Peyer's patch (tissue), 4 donors: Measurements from ENCODE around the gene RBM4. TPM values are rescaled to one million over a fixed set of nuclear protein-coding genes. Genes with fewer than 3 reads are reported as not detected.

Experiments used
- DNase-seq, 3 donors: peaks; one replicate each; pipeline ENCODE4 v3.0.0-alpha.2; 2017 to 2019
- H3K27ac ChIP-seq, 4 donors: fragments of 200-600 bp; sonication (generic); one replicate each; pipeline ENCODE4 v1.5.1; 2016 to 2019
- H3K27me3 ChIP-seq, 2 donors: fragments of 200-600 bp; sonication (generic); one replicate each; pipeline ENCODE4 v1.5.1; 2019
- H3K36me3 ChIP-seq, 3 donors: fragments of 200-600 bp; sonication (generic); one replicate each; pipeline ENCODE4 v1.5.1; 2016 to 2019
- H3K4me1 ChIP-seq, 4 donors: fragments of 200-600 bp; sonication (generic); one replicate each; pipeline ENCODE4 v1.5.1; 2016 to 2019
- H3K4me3 ChIP-seq, 4 donors: fragments of 200-600 bp; sonication (generic); 1 replicate in 3 of 4; 2 replicates in 1 of 4; pipeline ENCODE4 v1.5.1; 2016 to 2019; ENCODE audit warnings: mild to moderate bottlenecking in 1 of 4
- H3K9me3 ChIP-seq, 4 donors: fragments of 200-600 bp; sonication (generic); one replicate each; pipeline ENCODE4 v1.5.1; 2016 to 2019; ENCODE audit warnings: mild to moderate bottlenecking in 1 of 4
- POLR2A ChIP-seq, 2 donors: fragments of 450-650 bp; IDR thresholded peaks; one replicate each; pipeline ENCODE4 v1.5.1; 2017; ENCODE audit warnings: antibody characterized with exemption in 2 of 2, mild to moderate bottlenecking in 2 of 2, moderate library complexity in 2 of 2
- total RNA-seq, 4 donors: library from RNA; depleted of rRNA; stranded (reverse); fragments of >200 nt; gene quantifications; one replicate each; pipeline ENCODE4 v1.1.0, GENCODE V29; 2016
- TF ChIP-seq, protein P1 (sequence below), 6 experiments: fragments of 450-650 bp in 4 of 6; fragments of 200-600 bp in 2 of 6; sonication (generic) in 1 of 6; IDR thresholded peaks; one replicate each; pipeline ENCODE4 v1.5.1; 2017 to 2019; ENCODE audit warnings: antibody characterized with exemption in 6 of 6, mild to moderate bottlenecking in 3 of 6, moderate library complexity in 1 of 6

The RBM4 gene
- total RNA-seq, 4 donors from 2014 or later, result 64.6 to 90.8 (median 75.3) TPM

DNA sequence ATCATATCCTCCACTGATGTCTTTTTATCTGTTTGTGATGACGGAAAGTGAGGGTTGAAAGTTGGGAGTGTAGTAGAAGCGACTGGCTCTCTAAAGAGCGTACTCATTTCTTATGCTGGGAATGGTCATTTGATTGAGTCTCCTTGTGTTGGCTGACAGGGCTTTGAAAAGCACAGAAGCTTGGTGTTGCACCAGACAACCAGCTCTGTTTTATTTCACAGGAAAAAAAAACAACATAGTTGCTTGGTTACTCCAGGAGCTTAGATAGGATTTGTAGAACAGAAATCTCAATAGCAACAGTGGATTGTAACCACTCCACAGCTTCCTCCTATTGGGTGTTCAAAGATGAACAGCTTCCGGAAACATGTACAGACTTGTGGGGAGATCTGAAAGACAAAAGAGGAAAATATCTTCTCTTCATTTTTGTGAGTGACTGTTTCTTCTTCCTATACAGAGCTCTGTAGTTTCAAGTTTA lies 19.4 kb upstream of the RBM4 start:
- TF ChIP-seq POLR2A (IDR thresholded peaks at IDR 0.05), result no peak
- TF ChIP-seq, protein P1, sequence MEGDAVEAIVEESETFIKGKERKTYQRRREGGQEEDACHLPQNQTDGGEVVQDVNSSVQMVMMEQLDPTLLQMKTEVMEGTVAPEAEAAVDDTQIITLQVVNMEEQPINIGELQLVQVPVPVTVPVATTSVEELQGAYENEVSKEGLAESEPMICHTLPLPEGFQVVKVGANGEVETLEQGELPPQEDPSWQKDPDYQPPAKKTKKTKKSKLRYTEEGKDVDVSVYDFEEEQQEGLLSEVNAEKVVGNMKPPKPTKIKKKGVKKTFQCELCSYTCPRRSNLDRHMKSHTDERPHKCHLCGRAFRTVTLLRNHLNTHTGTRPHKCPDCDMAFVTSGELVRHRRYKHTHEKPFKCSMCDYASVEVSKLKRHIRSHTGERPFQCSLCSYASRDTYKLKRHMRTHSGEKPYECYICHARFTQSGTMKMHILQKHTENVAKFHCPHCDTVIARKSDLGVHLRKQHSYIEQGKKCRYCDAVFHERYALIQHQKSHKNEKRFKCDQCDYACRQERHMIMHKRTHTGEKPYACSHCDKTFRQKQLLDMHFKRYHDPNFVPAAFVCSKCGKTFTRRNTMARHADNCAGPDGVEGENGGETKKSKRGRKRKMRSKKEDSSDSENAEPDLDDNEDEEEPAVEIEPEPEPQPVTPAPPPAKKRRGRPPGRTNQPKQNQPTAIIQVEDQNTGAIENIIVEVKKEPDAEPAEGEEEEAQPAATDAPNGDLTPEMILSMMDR (IDR thresholded peaks at IDR 0.05), result no peak
- no peaks in the 10 kb centered on the region for H3K27me3 ChIP-seq
- H3K9me3 ChIP-seq, result no peaks in the 10 kb centered on the region
- H3K36me3 ChIP-seq, result peaks cover 0 to 14% (median 0%) of the 10 kb centered on the region in 3 donors
- peak overlapping the region; percentile 41 to 99 (median 74) for H3K27ac ChIP-seq
- DNase-seq, result no peak
- H3K4me1 ChIP-seq, result peaks cover 0 to 53% (median 25%) of the 10 kb centered on the region in 4 donors
- H3K4me3 ChIP-seq, result peak overlapping the region; percentile 85 to 98 (median 92)

DNA sequence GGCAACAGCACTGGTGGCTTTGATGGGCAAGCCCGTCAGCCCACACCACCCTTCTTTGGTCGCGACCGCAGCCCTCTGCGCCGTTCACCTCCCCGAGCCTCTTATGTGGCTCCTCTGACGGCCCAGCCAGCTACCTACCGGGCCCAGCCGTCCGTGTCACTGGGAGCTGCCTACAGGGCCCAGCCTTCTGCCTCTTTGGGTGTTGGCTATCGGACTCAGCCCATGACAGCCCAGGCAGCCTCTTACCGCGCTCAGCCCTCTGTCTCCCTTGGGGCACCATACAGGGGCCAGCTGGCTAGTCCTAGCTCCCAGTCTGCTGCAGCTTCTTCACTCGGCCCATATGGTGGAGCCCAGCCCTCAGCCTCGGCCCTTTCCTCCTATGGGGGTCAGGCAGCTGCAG lies 14.1 kb upstream of the RBM4 start:
- H3K27ac ChIP-seq, result peak overlapping the region in 1 of 4 donors; percentile 97
- H3K36me3 ChIP-seq, result peaks cover 0 to 67% (median 0%) of the 10 kb centered on the region in 3 donors
- peaks cover 0 to 45% (median 15%) of the 10 kb centered on the region in 4 donors for H3K4me1 ChIP-seq
- DNase-seq, result no peak
- H3K9me3 ChIP-seq, result no peaks in the 10 kb centered on the region
- TF ChIP-seq, protein P1 (IDR thresholded peaks at IDR 0.05), result no peak
- TF ChIP-seq POLR2A (IDR thresholded peaks at IDR 0.05), result no peak
- H3K27me3 ChIP-seq, result no peaks in the 10 kb centered on the region
- no peak overlapping the region for H3K4me3 ChIP-seq

DNA sequence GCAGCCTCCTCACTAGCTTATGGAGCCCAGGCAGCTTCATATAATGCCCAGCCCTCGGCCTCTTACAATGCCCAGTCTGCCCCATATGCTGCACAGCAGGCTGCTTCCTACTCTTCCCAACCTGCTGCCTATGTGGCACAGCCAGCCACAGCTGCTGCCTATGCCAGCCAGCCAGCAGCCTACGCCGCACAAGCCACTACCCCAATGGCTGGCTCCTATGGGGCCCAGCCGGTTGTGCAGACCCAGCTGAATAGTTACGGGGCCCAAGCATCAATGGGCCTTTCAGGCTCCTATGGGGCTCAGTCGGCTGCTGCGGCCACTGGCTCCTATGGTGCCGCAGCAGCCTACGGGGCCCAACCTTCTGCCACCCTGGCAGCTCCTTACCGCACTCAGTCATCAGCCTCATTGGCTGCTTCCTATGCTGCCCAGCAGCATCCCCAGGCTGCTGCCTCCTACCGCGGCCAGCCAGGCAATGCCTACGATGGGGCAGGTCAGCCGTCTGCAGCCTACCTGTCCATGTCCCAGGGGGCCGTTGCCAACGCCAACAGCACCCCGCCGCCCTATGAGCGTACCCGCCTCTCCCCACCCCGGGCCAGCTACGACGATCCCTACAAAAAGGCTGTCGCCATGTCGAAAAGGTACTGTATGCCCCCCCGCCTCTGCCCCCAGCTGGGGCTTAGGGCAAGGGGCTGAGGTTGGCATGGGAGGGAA lies 13.3 kb upstream of the RBM4 start:
- no peak overlapping the region for H3K27ac ChIP-seq
- no peaks in the 10 kb centered on the region for H3K9me3 ChIP-seq
- peaks cover 0 to 74% (median 0%) of the 10 kb centered on the region in 3 donors for H3K36me3 ChIP-seq
- no peaks in the 10 kb centered on the region for H3K27me3 ChIP-seq
- no peak overlapping the region for H3K4me3 ChIP-seq
- TF ChIP-seq, protein P1 (IDR thresholded peaks at IDR 0.05), result no peak
- no peak for TF ChIP-seq POLR2A (IDR thresholded peaks at IDR 0.05)
- peaks cover 0 to 40% (median 9%) of the 10 kb centered on the region in 4 donors for H3K4me1 ChIP-seq
- no peak for DNase-seq

DNA sequence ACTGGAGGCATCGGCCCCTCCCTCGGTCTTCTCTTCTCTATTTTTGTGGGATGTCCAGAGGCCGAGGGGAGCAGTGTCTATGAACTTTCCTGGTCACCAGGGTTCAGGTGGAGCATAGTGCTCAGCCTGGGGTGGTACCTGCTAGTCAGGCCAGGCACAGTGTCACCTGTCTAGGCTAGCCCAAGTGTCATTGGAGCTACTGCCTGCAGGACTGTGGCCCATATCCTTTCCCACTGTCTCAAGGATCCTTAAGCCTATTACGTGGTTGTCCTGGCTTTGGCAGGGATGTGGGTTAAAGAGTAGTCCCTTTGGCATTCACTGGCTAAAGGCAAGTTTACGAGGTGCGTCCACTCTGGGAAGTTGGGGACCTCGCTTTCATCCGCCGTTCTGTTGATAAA lies 12.8 kb upstream of the RBM4 start:
- Histone ChIP-seq H3K36me3 (peaks cover 0 to 78% (median 0%) of the 10 kb centered on the region in 3 donors), H3K27me3 (no peaks in the 10 kb centered on the region), H3K9me3 (no peaks in the 10 kb centered on the region), H3K27ac (no peak overlapping the region), H3K4me3 (no peak overlapping the region), H3K4me1 (peaks cover 0 to 34% (median 7%) of the 10 kb centered on the region in 4 donors)
- no peak for DNase-seq
- TF ChIP-seq, protein P1 (IDR thresholded peaks at IDR 0.05), result no peak
- no peak for TF ChIP-seq POLR2A (IDR thresholded peaks at IDR 0.05)

DNA sequence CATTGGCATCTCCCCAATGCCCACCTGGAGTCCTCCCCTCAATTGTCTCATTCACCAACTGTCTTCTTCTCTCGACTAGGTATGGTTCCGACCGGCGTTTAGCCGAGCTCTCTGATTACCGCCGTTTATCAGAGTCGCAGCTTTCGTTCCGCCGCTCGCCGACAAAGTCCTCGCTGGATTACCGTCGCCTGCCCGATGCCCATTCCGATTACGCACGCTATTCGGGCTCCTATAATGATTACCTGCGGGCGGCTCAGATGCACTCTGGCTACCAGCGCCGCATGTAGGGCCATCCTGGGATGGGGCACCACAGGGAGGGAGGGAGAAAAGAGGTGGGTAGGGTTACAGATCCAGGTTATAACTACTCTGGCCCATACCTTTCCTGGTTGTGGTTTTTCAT lies 12.1 kb upstream of the RBM4 start:
- Histone ChIP-seq H3K27ac (no peak overlapping the region), H3K36me3 (peaks cover 0 to 78% (median 0%) of the 10 kb centered on the region in 3 donors), H3K27me3 (no peaks in the 10 kb centered on the region), H3K4me1 (peaks cover 0 to 28% (median 5%) of the 10 kb centered on the region in 4 donors), H3K4me3 (no peak overlapping the region), H3K9me3 (no peaks in the 10 kb centered on the region)
- DNase-seq, result no peak
- TF ChIP-seq POLR2A (IDR thresholded peaks at IDR 0.05), result no peak
- TF ChIP-seq, protein P1 (IDR thresholded peaks at IDR 0.05), result no peak
